Cerebellar nuclear complex (tissue), 1 donor: ENCODE measurements around the gene WTAP.
"Not testable (repeated sequence)": the region's sequence is repeated elsewhere in the genome, so short reads cannot be mapped to it uniquely, and the experiment has no call there.

Source experiments
- DNase-seq, 2 experiments: peaks; one replicate each; lab custom pipeline; 2025; lab: John Stamatoyannopoulos, UW

WTAP gene

DNA sequence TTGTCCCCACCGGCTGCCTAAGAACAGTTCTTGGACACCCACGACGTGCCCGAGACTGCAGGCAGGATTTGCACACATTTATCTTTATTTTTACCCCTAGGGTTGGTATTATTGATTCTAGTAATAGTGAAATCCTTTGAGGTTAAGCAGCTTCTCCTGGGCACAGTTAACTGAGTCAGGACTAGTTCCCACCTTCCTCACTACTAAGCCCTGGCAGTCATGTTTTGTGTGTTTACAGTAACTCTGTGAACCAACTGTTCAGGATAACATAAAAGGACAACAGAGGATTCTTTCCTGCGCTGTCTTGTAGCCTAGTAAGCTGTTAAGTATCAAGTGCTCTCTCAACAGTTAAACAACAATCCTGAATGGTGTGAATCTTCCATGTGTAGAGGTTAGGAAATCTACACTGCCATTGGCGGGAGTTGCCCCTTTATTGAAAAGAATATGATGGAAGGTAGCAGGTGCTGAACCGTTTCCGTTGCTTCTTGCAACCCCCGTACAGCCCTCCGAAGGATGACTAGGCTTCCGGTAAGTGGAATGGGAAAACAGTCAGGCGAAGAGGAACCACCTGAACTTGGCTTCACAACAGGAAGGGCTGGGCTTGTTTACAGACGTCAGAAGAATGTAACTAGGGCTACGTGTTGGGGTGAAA, 33.3 kb upstream of the WTAP start:
- DNase-seq: no peak

DNA sequence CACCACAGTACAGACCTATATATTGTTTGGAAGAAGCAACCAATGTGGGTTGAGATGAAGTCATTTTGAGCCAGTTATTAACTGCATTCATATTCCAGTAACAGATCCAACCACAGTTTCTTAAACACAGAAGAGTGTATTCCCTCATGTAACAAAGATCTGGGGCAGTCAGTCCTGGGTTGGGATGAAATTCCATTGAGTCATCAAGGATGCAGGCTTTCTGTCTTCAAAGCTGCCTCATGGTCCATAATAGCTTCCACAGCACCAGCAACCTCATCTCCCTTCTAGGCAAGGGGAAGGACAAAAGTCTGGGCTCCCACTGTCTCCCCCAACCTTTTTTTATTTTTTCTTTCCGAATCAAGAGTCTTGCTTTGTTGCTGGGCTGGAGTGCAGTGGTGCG, 31.3 kb upstream of the WTAP start:
- no peak for DNase-seq

DNA sequence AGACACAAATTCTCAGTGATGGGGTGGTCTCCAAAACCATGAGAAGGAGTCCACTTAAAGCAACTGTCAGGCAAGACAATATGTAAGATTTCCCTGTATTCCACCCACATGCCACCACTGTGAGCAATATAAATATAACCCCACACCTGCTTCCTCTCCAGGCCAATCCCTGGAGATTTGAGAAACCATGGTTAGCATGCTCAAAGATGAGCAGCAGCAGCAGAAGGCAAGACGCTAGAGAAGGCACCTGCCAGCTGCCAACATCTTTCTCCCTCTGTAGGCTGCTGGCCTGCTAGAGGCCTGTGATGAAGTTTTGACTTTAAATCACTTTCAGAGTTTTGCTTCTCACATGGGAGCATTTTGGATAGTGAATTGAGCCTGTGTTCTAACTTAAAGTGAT, 26.3 kb upstream of the WTAP start:
- no peak for DNase-seq

DNA sequence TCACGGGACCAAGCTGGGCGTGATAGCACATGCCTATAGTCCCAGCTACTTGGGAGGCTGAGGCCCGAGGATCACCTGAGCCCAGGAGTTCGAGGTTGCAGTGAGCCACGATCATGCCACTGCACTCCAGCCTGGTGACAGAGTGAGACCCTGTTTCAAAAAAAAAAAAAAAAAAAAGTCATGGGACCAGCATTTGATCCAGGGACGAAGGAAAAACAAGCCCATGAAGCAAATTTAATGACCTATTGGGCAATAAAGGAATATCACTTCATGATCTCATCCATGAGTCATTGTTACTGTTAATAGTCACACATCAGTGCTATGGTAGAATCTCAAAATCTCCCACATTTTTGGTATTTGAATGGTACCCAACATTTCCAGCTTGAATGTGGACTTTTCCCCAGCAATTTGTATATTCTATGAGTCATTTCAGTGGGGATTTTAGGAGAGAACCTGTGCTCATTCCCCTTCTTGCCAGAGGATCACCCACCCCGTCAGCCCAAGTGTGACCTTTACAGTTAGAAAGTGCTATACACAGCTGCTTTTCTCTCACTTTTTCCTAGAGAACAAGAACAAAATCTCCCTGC, 25.8 kb upstream of the WTAP start:
- DNase-seq: no peak

DNA sequence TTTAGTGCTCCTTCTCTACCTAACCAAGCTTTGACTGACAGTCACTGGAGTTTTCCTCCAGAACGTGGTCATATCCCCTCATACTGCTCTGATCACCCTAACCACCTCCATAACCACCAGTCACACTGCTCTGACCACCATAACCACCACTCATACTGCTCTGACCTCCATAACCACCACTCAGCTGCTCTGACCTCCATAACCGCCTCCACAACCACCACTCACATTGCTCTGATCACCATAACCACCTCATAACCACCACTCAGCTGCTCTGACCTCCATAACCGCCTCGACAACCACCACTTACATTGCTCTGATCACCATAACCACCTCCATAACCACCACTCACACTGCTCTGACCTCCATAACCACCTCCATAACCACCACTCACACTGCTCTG, 16.7 kb upstream of the WTAP start:
- DNase-seq: not testable (repeated sequence)

DNA sequence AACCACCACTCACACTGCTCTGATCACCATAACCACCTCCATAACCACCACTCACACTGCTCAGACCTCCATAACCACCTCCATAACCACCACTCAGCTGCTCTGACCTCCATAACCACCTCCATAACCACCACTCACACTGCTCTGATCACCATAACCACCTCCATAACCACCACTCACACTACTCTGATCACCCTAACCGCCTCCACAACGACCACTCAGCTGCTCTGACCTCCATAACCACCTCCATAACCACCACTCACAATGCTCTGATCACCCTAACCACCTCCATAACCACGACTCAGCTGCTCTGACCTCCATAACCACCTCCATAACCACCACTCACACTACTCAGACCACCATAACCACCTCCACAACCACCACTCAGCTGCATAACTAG, 14.9 kb upstream of the WTAP start:
- not testable (repeated sequence) for DNase-seq

DNA sequence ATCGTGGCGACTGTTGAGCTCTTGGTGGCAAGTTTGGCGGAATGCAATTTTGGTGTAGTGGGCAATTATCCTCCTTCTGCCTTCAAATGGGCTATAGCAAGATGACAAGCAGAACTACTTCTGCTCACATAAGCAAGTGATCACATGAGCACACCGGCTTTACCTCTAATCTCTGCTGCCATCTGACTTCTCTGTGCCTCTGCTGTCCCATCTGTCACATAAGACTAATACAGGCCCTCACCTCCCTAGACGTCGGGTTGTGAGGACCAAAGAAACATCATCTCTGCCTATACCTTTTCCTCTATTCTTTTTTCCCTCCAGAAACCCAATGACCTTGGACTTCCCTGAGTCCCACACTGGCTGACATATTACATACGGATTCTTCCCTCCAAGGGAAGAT, 13.3 kb upstream of the WTAP start:
- DNase-seq: no peak

DNA sequence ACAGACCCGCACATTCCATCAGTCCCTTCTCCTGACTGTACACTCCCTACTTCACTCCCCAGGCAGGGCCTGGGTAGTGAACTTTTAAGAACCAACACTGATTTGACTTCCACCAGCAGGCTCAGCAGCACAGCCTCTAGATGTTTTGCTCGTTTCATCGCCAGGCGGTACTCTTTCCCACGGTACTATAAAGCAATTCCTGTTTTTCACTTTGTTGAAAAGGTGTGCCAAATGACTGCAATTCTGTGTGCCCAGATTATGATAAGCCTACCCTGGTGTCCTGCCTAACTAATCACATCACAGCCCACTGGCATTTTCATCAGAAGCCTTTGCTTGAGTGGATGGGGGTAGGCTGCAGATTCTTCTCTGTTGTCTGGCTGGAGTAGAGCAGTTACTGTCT, 12.9 kb upstream of the WTAP start:
- no peak for DNase-seq

DNA sequence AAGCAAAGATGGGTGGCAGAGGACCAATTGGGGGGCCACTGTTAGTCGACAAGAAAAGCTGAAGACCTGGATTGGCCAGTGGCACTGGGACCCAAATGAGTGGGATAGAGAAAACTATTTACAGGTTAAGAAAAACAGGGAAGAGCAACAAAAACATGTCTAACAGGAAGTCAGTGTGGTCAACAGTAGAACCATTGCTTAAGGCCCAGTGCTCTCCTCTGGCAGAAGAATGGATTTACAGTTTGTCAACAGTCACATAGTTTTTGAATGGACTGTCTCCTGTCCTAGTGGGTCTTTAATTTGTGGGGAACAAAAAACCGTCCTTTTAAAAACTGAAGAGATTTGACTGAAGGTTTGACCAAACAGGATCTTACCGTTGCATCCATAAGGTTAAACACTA, 12.1 kb upstream of the WTAP start:
- DNase-seq: no peak

DNA sequence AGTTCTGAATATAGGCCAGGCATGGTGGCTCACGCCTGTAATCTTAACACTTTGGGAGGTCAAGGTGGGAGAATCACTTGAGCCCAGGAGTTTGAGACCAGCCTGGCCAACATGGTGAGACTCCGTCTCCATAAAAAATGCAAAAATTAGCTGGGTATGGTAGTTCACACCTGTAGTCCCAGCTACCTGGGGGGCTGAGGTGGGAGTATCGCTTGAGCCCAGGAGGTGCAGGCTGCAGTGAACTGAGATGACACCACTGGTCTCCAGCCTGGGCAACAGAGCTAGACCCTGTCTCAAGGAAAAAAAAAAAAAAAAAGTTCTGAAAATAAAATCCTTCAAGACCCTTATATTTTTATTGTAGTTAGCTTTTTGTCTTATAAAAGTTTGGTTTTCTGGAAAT, 11.7 kb upstream of the WTAP start:
- no peak for DNase-seq

DNA sequence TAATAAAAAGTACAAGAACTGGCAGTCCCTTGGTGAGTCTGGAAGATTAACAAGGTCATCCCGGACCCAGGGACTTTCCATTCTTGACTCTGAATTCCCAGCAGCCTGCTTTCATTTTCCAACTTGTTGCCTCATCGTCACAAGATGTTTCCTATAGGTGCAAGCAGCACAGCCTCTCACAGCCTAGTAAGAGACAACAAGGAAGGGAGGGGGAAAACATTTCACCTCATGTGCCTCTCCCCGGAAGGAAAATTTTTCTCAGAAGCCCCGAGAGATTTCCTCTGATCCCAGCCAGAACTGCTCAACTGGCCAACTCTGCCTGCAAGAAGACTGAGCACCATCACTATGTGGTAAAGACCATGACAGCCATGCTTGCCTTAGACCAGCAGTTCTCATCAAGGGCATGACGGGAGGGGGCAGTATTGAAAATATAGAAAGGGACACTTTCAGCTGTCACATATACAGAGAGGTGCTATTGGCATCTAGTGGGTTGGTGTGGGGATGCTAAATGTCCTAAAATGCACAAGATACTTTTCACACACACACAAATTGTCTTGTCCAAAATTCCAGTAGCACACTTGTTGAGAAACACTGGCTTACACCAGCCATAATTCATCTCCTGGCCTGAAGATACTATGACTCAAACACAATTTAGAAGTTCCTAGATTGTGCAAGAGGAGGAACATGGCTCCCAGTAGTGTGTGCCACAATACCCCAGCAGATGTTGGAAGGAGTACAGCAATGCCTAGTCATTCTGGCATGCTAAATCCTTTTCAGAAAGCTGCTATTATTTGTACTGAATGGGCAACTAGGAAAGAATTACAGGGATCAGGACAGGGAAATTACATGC, 10.8 kb upstream of the WTAP start:
- no peak for DNase-seq

DNA sequence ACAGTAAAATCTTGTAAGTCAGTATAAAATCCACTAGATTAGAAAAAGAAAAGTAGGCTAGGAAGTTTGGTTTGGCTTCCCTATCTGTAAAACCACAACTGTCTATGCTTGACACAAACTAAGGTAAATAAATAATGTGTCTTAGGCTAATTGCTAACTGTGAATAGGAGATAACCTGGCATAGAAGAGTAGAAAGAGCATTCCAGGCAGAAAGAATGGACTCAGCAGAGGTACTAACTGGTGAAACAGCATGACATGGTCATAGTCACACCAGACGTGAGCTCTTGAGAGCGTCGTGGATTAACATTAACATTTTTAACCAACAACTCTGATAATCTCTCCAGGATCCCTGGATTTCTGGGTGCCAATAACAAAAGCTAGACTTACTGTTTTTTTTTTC, 8.7 kb upstream of the WTAP start:
- no peak for DNase-seq

DNA sequence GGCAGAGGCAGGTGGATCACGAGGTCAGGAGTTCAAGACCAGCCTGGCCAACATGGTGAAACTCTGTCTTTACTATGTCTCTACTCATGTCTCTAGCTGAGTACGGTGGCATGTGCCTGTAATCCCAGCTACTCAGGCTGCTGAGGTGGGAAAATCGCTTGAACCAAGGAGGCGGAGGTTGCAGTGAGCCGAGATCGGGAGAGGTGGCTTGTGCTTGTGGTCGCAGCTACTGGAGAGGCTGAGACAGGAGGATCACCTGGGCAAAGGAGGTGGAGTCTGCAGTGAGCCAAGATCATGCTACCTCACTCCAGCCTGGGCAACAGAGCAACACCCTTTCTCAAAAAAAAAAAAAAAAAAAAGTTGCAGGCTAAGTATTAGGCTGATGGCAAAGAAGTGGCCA, 8.0 kb upstream of the WTAP start:
- no peak for DNase-seq

DNA sequence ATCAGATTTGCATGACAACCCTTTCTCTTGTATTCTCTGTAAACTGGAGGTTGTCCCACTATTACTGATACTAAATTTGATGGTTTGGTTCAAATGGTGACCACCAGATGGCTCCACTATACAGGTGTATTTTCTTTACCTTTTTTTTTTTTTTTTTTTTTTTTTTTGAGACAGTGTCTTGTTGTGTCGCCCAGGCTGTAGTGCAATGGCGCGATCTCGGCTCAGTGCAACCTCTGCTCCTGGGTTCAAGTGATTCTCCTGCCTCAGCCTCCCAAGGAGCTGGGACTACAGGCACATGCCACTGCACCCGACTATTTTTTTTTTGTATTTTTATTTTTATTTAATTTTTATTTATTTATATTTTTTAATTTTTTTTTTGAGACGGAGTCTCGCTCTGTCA, 6.6 kb upstream of the WTAP start:
- peak in 1 of 2 experiments; percentile 3 for DNase-seq

DNA sequence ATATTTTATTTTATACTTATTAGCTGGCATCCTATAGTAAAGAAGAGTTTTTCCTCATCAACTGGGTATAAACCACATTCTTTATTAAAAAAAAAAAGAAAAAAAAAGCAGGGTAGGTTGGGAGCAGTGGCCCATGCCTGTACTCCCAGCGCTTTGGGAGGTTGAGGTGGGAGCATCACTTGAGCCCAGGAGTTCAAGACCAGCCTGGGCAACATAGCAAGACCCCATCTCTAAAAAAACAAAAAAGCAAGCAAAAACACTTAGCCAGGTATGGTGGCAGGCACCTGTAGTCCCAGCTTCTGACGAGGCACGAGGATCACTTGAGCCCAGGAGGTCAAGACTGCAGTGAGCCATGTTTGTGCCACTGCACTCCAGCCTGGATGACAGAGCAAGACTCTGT, 5.3 kb upstream of the WTAP start:
- DNase-seq: not testable (repeated sequence)

DNA sequence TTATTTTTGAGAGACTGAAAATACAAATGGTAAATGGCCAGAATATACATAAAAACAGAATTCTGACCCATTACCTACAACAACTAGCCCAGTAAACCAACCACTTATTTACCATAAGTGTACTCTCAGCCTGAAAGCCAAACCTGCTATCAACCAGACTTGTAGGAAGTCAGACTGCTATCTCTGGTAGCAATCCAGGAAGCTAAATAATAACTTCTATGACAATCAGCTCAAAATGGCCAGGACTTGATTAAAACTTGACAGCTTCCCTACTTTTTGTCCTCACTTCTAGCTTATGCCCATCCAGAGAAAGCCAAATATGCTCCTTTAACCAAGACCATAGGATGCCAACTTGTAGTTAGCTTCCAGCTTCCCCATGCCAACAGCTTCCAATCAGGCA, 4.7 kb upstream of the WTAP start:
- no peak for DNase-seq

DNA sequence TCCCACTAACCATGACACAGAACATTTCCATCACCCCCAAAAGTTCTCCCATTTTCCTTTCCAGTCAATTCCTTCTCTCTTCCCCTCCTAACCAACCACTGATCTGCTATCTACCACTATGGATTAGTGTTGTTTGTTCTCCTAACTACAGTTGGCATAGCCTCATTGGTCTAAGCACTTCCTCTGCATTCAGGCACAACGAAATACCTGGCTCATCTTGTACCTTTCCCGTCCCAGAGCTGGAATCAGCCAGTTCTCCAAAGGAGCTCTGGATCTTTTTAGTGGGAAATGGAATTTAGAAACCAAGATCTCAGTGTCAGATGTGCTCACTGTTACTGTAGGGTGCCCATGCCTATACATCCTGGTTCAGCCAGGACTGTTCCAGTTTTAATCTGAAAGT, 4.0 kb upstream of the WTAP start:
- DNase-seq: no peak

DNA sequence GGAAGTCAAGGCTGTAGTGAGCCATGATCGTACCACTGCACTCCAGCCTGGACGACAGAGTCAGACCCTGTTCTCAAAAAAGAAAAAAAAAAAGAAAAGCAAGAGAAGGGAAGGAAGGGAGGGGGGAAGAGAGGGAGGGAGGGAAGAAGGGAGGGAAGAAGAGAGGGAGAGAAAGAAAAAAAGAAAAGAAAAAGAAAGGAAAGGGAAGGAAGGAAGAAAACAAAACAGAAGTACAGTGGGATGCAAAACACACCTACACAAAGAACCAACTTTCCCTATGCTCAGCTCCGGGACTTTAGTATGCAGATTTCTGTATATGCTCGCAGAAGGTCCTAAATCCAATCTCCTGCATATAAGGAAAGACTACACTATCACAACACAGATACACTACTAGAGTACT, 2.5 kb upstream of the WTAP start:
- DNase-seq: no peak

DNA sequence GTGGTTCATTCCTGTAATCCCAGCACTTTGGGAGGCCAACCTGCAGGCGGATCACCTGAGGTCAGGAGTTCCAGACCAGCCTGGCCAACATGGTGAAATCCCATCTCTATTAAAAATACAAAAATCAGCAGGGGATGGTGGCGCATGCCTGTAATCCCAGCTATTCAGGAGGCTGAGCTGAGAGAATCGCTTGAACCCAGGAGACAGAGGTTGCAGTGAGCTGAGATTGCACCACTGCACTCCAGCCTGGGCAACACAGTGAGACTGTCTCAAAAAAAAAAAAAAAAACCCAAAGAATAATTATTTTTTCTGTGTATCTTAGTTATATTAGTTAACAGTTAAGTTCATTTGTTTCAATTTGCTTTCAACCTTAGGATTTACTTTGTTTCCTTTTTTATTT, 2.1 kb upstream of the WTAP start:
- not testable (repeated sequence) for DNase-seq

DNA sequence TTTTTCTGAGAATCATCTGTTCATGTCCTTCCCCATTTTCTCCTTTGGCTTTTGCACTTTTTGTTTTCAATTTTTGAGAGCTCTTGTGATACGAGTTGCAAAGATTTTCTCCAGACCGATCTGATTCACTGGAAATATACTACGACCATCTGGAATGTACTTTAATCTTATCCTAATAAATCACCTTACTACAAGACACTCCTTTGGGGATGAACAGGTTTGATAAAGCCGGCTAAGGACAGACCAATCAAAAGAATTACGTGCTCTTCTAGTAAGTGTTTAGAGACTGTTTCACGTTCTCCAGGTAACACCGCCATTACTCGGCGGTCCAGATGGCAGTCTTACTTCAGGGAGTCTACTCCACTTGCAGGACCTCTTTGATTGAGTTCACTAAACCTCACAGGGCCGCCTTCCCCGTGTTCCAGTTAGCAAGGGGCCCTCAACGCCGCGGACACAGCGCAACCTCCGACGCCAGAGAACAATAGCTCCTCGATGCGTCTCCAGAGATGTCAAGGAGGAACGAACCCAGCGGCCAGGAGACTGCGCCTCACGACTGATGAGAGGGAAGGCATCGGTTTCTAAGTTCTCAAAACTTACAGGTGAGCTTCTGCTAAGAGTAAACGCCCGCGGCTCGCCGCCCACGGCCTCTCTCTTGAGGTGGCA, 920 bp upstream of the WTAP start:
- DNase-seq: no peak

DNA sequence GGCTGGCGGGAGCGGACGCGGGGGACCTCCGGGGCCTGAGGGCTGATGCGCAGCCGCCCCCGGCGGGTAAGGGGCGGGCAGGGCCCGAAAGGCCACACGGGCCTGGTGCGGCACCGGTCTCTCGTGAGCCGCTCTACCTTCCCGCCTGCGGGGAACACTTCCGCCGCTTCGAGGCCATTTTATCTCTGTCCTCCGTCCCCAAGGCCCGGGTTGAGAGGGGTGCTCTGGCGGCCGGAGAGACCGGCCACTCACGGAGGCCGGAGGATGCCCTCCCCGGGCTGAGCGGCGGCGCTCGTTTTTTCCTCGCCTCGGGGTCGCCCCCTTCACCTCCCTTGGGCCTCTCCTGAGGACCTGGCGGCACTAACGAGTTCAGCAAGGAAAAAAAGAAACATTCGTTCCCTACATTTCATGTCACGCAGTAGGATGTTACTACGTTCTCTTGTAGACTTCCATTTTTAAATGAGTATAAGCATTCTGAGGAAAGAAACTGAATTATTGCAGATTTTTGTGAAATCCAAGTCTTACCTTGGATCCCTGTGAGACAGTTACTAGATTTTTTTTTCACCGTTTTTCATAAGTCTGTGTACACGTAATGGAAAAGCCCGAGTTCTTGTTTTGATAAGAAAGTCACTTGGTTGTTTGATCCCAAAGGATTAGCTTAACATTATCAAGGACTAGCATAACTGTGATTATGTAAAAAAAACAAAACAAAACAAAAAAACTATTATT, 575 bp downstream of the WTAP start:
- no peak for DNase-seq

DNA sequence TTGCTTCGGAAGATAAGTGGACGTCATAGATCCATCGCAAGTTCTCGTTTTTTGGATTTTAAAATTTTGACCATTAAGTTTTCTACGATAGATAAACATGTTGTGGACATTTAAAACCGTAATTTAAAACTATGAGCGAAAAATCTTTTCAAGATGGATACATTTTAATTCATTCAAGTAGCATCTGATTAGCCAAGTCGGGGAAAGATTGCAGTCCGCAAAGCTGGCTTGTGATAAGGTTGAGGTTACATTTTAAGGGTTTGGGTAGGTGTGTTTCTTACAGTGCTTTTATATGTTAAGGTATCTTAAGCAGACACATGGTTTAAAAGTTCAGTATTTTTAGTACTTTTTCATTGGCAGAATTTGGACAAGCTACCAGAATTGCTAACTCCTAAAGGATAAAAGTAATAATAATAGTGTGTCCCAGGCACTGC, 1.2 kb downstream of the WTAP start:
- DNase-seq: no peak
